Measurements from ENCODE around the gene TTC7B. TPM values are rescaled to one million over a fixed set of nuclear protein-coding genes. Genes with fewer than 3 reads are reported as not detected.

The TTC7B gene
- polyA plus RNA-seq, 3 donors: 36.7 to 47.2 (median 42.3) TPM

DNA sequence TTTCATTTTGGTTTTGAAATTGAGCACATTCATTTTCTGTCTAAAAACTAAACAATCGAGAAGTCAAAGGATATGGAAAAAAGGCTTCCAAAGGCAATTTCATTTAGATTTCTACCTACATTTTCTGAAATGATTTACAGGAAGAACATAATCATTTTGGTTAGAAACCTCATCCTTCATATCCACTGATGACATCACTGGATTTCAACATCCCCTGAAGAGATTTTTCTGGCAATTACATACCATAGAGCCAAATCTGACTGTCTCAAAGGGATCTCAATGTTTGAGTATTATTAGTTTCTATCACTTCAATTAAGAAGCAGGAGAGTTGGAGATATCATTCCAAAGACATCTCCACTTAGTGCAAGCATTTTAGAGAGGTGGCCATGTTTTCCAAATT, 137.8 kb downstream of the TTC7B start:
- DNase-seq: no peak

- no peak for DNase-seq
Observed at GRCh38 chr14:90677484-90678050, 138.7 kb downstream of the TTC7B start.

GRCh38 chr14:90676912-90677311, 139.3 kb downstream of the TTC7B start:
- DNase-seq: no peak

GRCh38 chr14:90676356-90676755, 139.9 kb downstream of the TTC7B start:
- DNase-seq: no peak

DNA sequence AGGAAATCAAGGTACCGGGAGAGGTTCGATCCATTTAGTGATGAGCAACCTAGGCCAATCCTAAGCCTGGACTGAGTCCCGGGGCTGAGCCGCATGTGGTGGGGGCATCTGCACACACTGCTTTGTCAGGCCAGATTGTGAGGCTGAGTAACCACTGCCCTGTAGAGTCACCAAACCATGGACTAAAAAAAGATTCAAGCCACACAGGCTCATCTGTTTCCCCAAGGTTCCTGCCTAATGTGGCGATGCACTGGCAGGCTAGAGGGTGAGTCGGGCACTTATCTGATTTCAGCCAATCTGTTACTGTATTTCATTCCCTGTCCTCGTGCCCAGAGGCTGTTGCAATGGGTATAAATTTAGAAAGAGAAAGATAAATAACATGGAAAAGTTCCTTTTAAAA, 140.8 kb downstream of the TTC7B start:
- DNase-seq: no peak

- no peak for DNase-seq
Observed at GRCh38 chr14:90674716-90675115, 141.5 kb downstream of the TTC7B start.

GRCh38 chr14:90674043-90674670, 142.1 kb downstream of the TTC7B start:
- DNase-seq: no peak

- no peak for DNase-seq
Observed at GRCh38 chr14:90671382-90672234, 144.6 kb downstream of the TTC7B start.

- DNase-seq: no peak
Observed at GRCh38 chr14:90669731-90670130, 146.5 kb downstream of the TTC7B start.

GRCh38 chr14:90666571-90666970, 149.7 kb downstream of the TTC7B start:
- DNase-seq: peak; percentile 59

DNA sequence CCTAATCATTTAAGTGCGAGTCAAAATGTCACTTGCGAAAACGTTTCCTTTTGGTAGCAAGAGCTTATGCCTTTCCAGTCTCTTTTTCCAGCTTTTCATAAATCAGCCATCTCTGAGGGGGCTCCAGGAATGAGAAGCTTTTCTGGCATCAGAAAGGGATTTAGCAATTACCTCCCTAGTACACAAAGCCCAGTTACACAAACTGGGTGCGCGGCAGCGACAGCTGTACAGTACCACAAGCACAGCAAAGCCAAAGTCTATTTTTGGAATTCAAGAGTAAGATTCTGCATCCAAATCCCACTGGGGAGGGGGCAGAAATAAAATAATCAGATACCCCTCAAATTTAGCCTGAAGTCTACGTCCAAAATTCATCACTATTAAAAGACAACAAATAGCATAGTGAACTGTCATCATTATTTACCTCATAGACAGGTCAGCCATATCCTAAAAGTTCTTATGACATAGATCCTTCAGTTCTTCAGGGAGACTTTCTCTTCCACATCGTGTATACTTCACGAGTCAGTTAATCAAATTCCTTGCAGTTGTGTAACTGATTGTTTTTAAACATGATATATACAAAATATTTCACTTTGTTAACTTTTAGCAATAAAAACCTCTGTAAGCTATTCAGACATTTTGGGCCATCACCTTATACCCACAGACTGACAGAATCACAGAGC, 150.8 kb downstream of the TTC7B start:
- no peak for DNase-seq

GRCh38 chr14:90664911-90665310, 151.3 kb downstream of the TTC7B start:
- DNase-seq: no peak

DNA sequence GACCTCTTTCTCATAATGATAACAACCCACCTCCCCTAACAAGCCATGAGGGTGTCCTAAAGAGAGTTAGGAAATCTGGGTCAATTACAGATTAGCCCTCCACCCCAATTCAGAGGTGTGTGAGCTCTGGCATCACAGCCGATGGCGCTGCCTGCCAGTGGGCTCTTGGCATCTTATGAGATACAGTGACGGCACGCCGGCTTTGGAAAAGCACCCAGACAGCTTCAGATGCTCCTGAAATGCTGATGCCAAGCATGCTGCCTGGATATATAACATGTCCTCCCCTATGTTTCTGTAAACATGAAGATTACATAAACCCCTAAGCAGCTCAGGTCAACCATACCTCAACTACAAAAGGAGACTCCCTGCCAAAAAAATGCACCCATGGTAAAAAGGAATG, 152.6 kb downstream of the TTC7B start:
- no peak for DNase-seq

DNA sequence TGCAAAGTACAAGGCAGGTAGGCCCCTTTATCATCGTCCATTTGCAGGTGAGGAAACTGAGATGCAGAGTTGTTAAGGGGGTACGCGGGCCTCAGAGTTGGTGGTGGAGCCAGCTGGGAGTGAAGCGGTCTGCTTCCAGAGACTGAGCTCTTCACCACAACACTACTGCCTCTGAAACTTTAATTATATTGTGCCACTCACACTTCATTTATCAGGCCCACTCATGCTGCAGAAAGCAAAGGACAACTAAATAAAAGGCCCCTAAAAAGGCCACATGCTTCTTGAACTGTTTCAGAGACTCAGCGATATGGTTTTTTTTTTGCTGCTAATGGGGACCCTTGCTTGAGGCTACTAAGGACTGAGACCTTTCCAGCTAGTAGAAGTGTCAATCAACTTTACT, 153.1 kb downstream of the TTC7B start:
- no peak for DNase-seq

- no peak for DNase-seq
Observed at GRCh38 chr14:90661866-90662265, 154.4 kb downstream of the TTC7B start.

DNA sequence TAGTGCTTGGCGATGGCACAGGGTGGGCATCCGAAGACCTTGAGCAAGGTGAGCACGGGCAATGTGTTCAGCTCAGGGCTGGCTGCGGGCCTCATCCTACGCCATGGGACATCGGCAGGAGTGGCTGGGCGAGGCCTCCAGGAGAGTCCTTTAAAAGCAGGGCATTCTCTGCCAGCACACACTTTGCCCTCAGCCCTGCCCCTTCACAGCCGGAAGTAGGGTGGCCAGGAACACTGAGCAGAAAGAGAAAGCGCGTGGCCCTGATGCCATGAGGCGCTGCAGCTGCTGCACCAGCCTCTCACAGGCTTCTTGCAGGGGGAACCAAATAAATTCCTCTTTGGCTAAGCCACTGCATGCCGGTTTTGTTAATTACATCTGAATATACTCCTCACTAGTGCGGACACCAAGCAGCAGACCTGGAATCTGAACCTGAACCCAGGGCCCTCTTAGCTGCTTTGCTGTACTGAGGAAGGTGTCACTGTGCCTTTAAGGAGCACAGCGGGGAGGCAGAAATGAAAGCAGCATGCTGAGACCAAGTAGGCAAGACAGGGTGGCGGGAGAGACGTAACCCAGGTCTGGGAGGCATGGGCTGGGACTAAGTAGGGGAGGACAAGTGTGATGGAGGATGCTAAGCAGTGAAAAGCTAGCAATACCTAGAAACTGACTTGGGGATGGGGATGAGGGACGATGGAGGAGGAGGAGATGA, 155.2 kb downstream of the TTC7B start:
- DNase-seq: no peak

DNA sequence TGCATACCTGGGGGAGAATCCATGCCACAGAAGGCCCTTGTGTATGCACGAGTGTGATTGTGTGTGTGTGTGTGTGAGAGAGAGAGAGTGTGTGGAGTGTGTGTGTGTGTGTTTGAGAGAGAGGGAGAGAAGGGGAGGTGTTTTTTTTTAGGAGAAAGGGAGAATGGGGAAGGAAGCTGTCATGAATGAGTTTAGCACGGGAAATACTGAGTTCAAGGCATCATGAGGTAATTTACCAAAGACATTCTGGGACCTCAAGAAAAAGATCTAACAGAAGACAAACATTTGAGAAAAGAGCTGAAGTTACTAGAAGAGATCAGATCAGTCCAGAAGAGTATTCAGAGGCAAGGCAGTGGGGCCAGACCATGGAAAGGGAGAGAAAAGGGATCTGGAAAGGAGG, 157.1 kb downstream of the TTC7B start:
- no peak for DNase-seq

DNA sequence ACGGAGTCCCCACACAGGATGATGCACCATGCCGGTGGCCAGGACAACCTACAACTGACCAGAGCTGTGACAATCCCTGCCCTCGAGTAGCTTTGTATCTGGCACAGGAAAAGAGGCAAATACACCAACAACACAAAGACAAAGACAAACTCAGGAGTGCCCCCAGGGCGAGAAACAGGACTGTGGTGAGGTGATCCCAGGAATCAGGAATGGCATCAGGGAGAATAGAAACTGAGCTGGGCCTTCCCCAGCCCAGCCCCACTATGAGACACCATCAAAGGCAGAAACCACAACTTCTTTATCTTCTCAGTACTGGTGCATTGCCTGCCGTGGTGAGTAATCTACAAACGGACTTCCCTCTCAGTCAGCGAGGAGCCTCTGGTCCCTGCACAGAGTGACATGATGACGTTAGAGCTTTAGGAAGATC, 157.7 kb downstream of the TTC7B start:
- no peak for DNase-seq

DNA sequence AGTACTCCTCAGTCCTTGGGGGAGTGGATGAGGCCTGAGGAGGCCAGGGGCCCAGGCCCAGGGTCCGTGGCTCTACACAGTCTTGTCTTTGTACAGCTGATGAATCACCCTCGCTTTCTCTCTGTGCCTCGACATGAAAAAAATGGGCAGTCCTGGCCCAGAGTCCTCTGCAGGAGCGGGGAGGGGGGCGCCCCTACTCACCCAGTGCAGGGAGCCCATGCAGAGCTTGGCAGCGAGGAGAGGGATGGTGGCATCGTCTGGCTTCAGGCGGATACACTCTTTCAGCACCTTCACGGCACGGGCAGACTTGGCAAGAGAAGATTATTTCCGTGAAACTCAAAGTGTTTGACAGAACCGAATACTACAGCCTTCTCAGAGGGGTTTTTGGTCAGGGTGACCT, 159.3 kb downstream of the TTC7B start:
- no peak for DNase-seq

GRCh38 chr14:90655829-90656228, 160.4 kb downstream of the TTC7B start:
- no peak for DNase-seq

DNA sequence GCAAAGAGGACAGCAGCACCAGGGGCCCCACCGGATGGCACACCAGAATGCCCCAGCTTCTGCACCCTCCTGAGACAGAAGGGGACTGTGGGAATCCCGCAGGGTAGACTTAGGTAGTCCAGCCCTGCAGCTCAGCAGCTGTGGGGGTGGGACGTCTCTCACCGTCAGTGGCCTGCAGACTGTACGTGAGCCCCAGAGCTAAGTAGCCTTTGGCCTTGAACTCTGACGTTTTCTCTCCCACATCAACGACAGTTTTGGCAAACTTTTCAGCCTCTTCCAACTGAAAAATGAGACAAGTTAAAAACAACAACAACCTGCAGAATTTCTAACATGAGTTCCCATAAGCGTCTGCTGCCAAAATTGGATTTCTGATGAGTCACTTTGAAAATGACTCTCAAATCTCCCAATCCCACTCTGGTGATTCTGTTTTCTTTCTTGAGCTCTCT, 161.4 kb downstream of the TTC7B start:
- DNase-seq: no peak

- DNase-seq: no peak
Observed at GRCh38 chr14:90652626-90653025, 163.6 kb downstream of the TTC7B start.
